SK-N-SH (cell line): ENCODE results near the gene DCAF6. TPM values are rescaled to one million over a fixed set of nuclear protein-coding genes. Genes with fewer than 3 reads are reported as not detected.

ENCODE experiments used
- CTCF ChIA-PET: fragments of 300-600, 350-600 bp; formaldehyde crosslinking; extraction: SDS; loops from one replicate; lab custom pipeline; 2021; lab: Yijun Ruan, JAX
- POLR2A ChIA-PET: fragments of 350-600 bp; sonication (Branson Sonifier 250); formaldehyde crosslinking; extraction: SDS; loops from one replicate; lab custom pipeline; 2020; ENCODE audit warnings: antibody characterized with exemption, inconsistent platforms; lab: Yijun Ruan, JAX
- DNase-seq: peaks from one replicate; pipeline ENCODE4 v3.0.0; 2012
- H2AFZ ChIP-seq: fragments of 200-600 bp; sonication (generic); 2 replicates; pipeline ENCODE4 v1.8.1; 2016; ENCODE audit warnings: antibody characterized with exemption, mild to moderate bottlenecking, low read depth
- H3F3A ChIP-seq: fragments of 200-600 bp; sonication (generic); replicated peaks from 2 replicates; pipeline ENCODE3; 2016; ENCODE audit warnings: antibody characterized with exemption, mild to moderate bottlenecking; ENCODE audit not compliant: insufficient read depth
- H3K27ac ChIP-seq, 2 experiments: fragments of 200-500 bp in 1 of 2; fragments of 200-600 bp in 1 of 2; sonication (Bioruptor generic) in 1 of 2; sonication (generic), shearing (Covaris generic) in 1 of 2; 2 replicates each; pipeline versions ENCODE4 v1.5.1 to v1.6.1; 2014 to 2016; ENCODE audit warnings: low read depth in 2 of 2, inconsistent platforms in 1 of 2, low read length in 1 of 2, mild to moderate bottlenecking in 1 of 2, mixed read lengths in 1 of 2
- H3K27me3 ChIP-seq: fragments of 200-600 bp; sonication (generic), shearing (Covaris generic); 2 replicates; pipeline ENCODE4 v1.6.1; 2016; ENCODE audit warnings: mixed run types; ENCODE audit not compliant: insufficient read depth
- H3K36me3 ChIP-seq, 2 experiments: fragments of 200-500 bp in 1 of 2; fragments of 200-600 bp in 1 of 2; sonication (Bioruptor generic) in 1 of 2; sonication (generic) in 1 of 2; replicated peaks in 1 of 2; 2 replicates each; pipeline versions ENCODE3 to v1.5.1; 2014 to 2016; ENCODE audit warnings: low read length in 1 of 2, mild to moderate bottlenecking in 1 of 2; ENCODE audit not compliant: insufficient read depth in 2 of 2, control insufficient read depth in 1 of 2
- H3K4me1 ChIP-seq, 2 experiments: fragments of 200-500 bp in 1 of 2; fragments of 200-600 bp in 1 of 2; sonication (Bioruptor generic) in 1 of 2; sonication (generic), shearing (Covaris generic) in 1 of 2; 2 replicates each; pipeline versions ENCODE4 v1.5.1 to v1.6.1; 2014 to 2016; ENCODE audit warnings: low read depth in 1 of 2, low read length in 1 of 2, mixed run types in 1 of 2; ENCODE audit not compliant: insufficient read depth in 2 of 2, control insufficient read depth in 1 of 2
- H3K4me2 ChIP-seq: fragments of 200-600 bp; sonication (generic), shearing (Covaris generic); 2 replicates; pipeline ENCODE4 v1.6.1; 2017; ENCODE audit warnings: mixed run types
- H3K4me3 ChIP-seq, 2 experiments: fragments of 200-500 bp in 1 of 2; fragments of 200-600 bp in 1 of 2; sonication (Bioruptor generic) in 1 of 2; sonication (generic), shearing (Covaris generic) in 1 of 2; 2 replicates each; pipeline versions ENCODE4 v1.5.1 to v1.8.1; 2014 to 2016; ENCODE audit warnings: low read depth in 2 of 2, inconsistent platforms in 1 of 2, low read length in 1 of 2, mild to moderate bottlenecking in 1 of 2, mixed read lengths in 1 of 2, moderate library complexity in 1 of 2
- H3K79me2 ChIP-seq: fragments of 200-600 bp; sonication (generic); 2 replicates; pipeline ENCODE4 v1.8.1; 2017; ENCODE audit warnings: mild to moderate bottlenecking; ENCODE audit not compliant: insufficient read depth
- H3K9ac ChIP-seq: fragments of 200-600 bp; sonication (generic); 2 replicates; pipeline ENCODE4 v1.6.1; 2017; ENCODE audit warnings: mixed run types
- H3K9me2 ChIP-seq: fragments of 200-600 bp; sonication (generic); 2 replicates; pipeline ENCODE4 v1.6.1; 2017; ENCODE audit warnings: mixed run types
- H3K9me3 ChIP-seq: fragments of 200-600 bp; sonication (generic); 2 replicates; pipeline ENCODE4 v1.6.1; 2017; ENCODE audit warnings: mixed run types, mild to moderate bottlenecking, moderate library complexity
- H4K20me1 ChIP-seq: fragments of 200-600 bp; sonication (generic); 2 replicates; pipeline ENCODE4 v1.6.1; 2017; ENCODE audit warnings: mild to moderate bottlenecking, mixed run types; ENCODE audit not compliant: insufficient read depth
- CTCF ChIP-seq: fragments of 200-600 bp; sonication (generic); IDR thresholded peaks from 2 replicates; pipeline ENCODE4 v1.6.1; 2017; ENCODE audit warnings: antibody characterized with exemption, mild to moderate bottlenecking, moderate library complexity
- ELF1 ChIP-seq: IDR thresholded peaks from 2 replicates; pipeline ENCODE4 v1.4.0; 2012
- EZH2phosphoT487 ChIP-seq: fragments of 200-600 bp; sonication (generic); IDR thresholded peaks from 2 replicates; pipeline ENCODE4 v1.6.1; 2017; ENCODE audit warnings: low read depth, mixed run types, mild to moderate bottlenecking, antibody characterized with exemption, moderate library complexity, borderline replicate concordance
- GATA2 ChIP-seq: sonication (generic); formaldehyde crosslinking; IDR thresholded peaks from 2 replicates; pipeline ENCODE4 v1.5.0; 2020; ENCODE audit warnings: mild to moderate bottlenecking, missing genetic modification reagents
- MAX ChIP-seq: IDR thresholded peaks from 2 replicates; pipeline ENCODE4 v1.4.0; 2012; ENCODE audit warnings: low read depth
- PBX3 ChIP-seq: IDR thresholded peaks from 2 replicates; pipeline ENCODE4; 2012
- RFX5 ChIP-seq: IDR thresholded peaks from 2 replicates; pipeline ENCODE4 v1.6.1; 2012; ENCODE audit warnings: mild to moderate bottlenecking, improper control_type of control experiment, low read length
- SMC3 ChIP-seq: IDR thresholded peaks from 2 replicates; pipeline ENCODE4 v1.6.1; 2012; ENCODE audit warnings: low read depth, low read length, improper control_type of control experiment
- TEAD4 ChIP-seq: IDR thresholded peaks from 2 replicates; pipeline ENCODE4 v1.4.0; 2012; ENCODE audit warnings: mild to moderate bottlenecking, borderline replicate concordance; ENCODE audit not compliant: insufficient read depth
- USF1 ChIP-seq: IDR thresholded peaks from 2 replicates; pipeline ENCODE4 v1.4.0; 2012; ENCODE audit warnings: low read depth, borderline replicate concordance
- USF2 ChIP-seq: fragments of 150-350 bp; IDR thresholded peaks from 2 replicates; pipeline ENCODE4 v1.6.1; 2017; ENCODE audit warnings: antibody characterized with exemption, low read length, low read depth, borderline replicate concordance
- YY1 ChIP-seq: IDR thresholded peaks from 2 replicates; pipeline ENCODE4 v1.4.0; 2012; ENCODE audit warnings: low read depth, mild to moderate bottlenecking
- WGBS: methylation state at CpG from one replicate; pipeline ENCODE4 v1.1.6; 2017; ENCODE audit warnings: low lambda C conversion rate; 5-methylcytosine and 5-hydroxymethylcytosine counted together
- polyA plus RNA-seq, 3 experiments: library from polyadenylated mRNA; depleted of rRNA; stranded (reverse); fragments of >200 nt; gene quantifications; 2 replicates each; pipeline ENCODE4 v1.2.3, GENCODE V29; 2012

DCAF6 gene
- polyA plus RNA-seq, 1 of the 3 experiments (the other 2 are of a cell fraction): 31.3 TPM

- Histone ChIP-seq H3K79me2 (peaks cover 6% of the 10 kb centered on the region; the same call in 1 of the 2 replicates), H3K27me3 (no peaks in the 10 kb centered on the region), H3K9me3 (no peaks in the 10 kb centered on the region), H3F3A (no peaks in the 10 kb centered on the region), H3K4me3 (no peak overlapping the region), H3K36me3 (peaks cover 63 to 64% of the 10 kb centered on the region in 2 experiments), H3K27ac (no peak overlapping the region), H3K9ac (no peak overlapping the region), H3K9me2 (no peaks in the 10 kb centered on the region), H3K4me1 (no peaks in the 10 kb centered on the region), H3K4me2 (no peak overlapping the region), H4K20me1 (no peaks in the 10 kb centered on the region), H2AFZ (no peak overlapping the region)
- no peak for DNase-seq
- 100% methylated on average over 3 of the region's 3 CpGs for WGBS
- TF ChIP-seq GATA2 (CRISPR knock-in tag) (no peak), SMC3 (no peak), RFX5 (no peak), USF1 (no peak), CTCF (no peak), EZH2phosphoT487 (no peak), ELF1 (no peak), MAX (no peak), YY1 (no peak), PBX3 (no peak), TEAD4 (no peak), USF2 (no peak)
- ChIA-PET CTCF (no interaction called here), POLR2A (no interaction called here)
Observed at GRCh38 chr1:167996266-167996665, 59.8 kb downstream of the DCAF6 start.

- H3K27ac ChIP-seq: no peak overlapping the region
- POLR2A ChIA-PET: no interaction called here
- no peak overlapping the region for H3K4me3 ChIP-seq
- no peak for TF ChIP-seq USF1
- TF ChIP-seq SMC3: no peak
- TF ChIP-seq, all 33 proteins: peak for 0
- H3K4me1 ChIP-seq: no peaks in the 10 kb centered on the region
- H3K9me3 ChIP-seq: no peaks in the 10 kb centered on the region
- no peak for DNase-seq
- H3K79me2 ChIP-seq: peaks cover 6% of the 10 kb centered on the region; the same call in 1 of the 2 replicates
- H3K4me2 ChIP-seq: no peak overlapping the region
- no peak overlapping the region for H3K9ac ChIP-seq
- H3K36me3 ChIP-seq: peaks cover 60 to 63% of the 10 kb centered on the region in 2 experiments
- WGBS: 96% methylated on average over 3 of the region's 3 CpGs
- H2AFZ ChIP-seq: no peak overlapping the region
- H3K9me2 ChIP-seq: no peaks in the 10 kb centered on the region
- no peaks in the 10 kb centered on the region for H3K27me3 ChIP-seq
- H4K20me1 ChIP-seq: no peaks in the 10 kb centered on the region
- no peaks in the 10 kb centered on the region for H3F3A ChIP-seq
- CTCF ChIA-PET: no interaction called here
Observed at GRCh38 chr1:167997037-167997575, 60.6 kb downstream of the DCAF6 start.
